D721Med (cell line): Measurements from ENCODE around the gene ILKAP.

Source experiments
- DNase-seq: peaks from one replicate; pipeline ENCODE4 v3.0.0; 2011; ENCODE audit warnings: low spot score; ENCODE audit not compliant: insufficient read length
- FAIRE-seq: peaks from 2 replicates; lab custom pipeline; 2011; peaks lifted over from hg19 to GRCh38; lab: Jason Lieb, UNC
- CTCF ChIP-seq: IDR thresholded peaks from 2 replicates; pipeline ENCODE4 v1.5.1; 2012; ENCODE audit warnings: mild to moderate bottlenecking, control low read depth; ENCODE audit not compliant: insufficient read depth; ENCODE audit errors: missing control alignments

ILKAP gene

DNA sequence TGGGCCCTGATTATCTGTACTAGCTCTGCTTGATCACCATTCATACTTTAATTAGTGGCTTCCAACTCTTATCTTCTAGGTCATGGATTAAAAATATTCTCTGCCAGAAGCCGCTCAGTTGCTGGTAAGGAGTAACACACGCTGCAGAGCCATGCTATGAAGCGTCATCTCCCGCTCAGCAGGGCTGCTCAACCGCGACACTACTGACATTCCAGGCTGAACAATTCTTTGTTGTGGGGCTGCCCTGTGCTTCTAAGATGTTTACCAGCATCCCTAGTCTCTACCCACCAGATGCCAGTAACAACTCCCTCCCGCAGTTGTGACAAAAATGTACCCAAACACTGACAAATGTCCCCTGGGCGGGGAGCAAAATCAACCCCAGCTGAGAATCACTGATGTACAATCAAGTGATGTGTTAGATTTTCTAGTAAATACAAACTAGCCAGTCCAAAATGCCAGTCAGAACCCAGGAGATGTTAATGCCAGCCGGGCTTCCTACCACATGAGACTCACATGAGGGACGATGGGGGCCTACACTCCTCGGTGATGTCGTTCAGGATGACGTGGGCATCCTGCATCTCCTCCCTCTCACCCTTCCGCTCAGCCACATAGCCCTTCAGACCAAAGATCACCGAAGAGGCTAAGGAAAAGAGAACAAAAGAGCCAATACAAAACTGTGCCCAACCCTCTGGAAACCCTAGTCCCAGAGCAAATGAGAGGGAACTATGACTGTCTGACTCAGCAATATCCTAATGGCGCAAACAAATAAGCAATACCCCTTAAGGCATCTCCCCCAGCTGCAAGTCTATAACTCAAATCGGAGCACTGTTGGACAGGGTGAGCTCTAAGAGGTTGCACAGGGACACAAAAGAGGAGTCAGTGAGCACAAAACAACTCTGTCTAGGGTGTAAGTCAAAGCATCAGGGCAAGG is 15.6 kb downstream of the ILKAP start:
- DNase-seq (no peak), FAIRE-seq (no peak)
- TF ChIP-seq CTCF, result no peak

- no peak for DNase-seq
- no peak for FAIRE-seq
- no peak for TF ChIP-seq CTCF
These were observed 19.7 kb downstream of the ILKAP start for GRCh38 chr2:238183821-238184220.

DNA sequence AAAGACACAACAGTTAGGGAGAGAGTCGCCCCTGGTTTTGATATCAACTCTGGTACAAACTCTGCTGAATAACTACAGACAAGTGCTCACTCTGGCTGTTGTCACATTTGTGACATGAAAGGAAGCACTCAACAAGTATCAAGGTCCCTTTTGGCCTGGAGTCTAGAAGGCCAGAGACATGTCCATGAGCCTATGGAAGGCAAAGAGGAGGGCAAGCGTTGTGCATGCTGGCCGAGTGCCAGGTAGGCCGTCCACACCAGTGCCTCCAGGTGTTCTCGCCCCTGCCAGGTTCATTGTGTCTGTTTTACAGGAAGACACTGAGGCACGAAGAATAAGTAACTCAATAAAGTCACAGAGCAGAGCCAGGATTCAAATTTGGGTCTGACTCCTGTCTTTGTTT is 21.1 kb downstream of the ILKAP start:
- FAIRE-seq, result no peak
- DNase-seq, result no peak
- TF ChIP-seq CTCF, result no peak

DNA sequence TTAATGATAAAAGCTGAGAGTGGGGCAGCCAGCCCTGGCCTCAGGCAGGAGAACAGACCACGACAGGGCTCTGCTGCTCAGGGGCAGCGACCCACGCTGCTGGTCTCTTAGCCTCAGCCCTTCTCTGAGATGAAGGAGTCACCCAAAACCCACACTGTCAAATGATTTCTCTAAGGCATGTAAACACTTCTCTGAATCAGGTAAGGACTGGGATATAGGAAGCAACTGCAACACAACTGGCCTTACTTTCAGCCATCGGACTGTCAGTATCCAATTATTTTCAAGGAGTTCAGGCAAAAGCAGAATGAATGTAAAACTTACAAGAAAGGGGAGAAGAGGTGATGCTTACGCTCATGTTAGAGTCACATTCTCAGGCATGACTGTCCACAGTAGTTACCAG is 22.9 kb downstream of the ILKAP start:
- DNase-seq (no peak), FAIRE-seq (no peak)
- TF ChIP-seq CTCF, result no peak

DNA sequence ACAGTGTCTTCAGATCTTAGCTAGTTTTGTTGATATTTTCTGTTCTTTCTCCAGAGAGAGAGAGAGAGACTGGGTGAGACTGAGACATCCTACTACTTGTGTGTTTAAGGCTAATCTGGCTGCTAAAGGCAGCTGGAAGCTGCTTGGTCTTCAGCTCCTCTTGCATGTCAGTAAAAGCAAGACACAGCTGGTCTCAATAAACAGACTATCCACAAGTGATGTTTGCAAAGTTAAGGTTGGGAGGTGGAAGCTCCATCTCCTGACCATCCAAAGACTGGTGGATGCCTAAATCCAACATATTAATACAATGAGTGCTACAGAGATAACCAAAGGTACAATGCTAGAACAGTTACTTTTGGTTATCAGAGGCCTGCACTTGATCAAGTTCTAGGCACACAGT is 26.9 kb downstream of the ILKAP start:
- no peak for TF ChIP-seq CTCF
- FAIRE-seq (no peak), DNase-seq (no peak)

GRCh38 chr2:238174701-238175100 is 28.8 kb downstream of the ILKAP start:
- TF ChIP-seq CTCF, result no peak
- DNase-seq (no peak), FAIRE-seq (no peak)

- FAIRE-seq, result no peak
- no peak for TF ChIP-seq CTCF
- no peak for DNase-seq
These were observed 29.2 kb downstream of the ILKAP start for GRCh38 chr2:238174291-238174690.
